Fibroblast of mammary gland (primary cell): ENCODE measurements around the gene ZNF467.

Experiments used
- DNase-seq: peaks from one replicate; pipeline ENCODE4 v3.0.0-alpha.2; 2010; ENCODE audit warnings: low read depth
- H3K4me3 ChIP-seq: 2 replicates; pipeline ENCODE4 v1.5.1; 2011; ENCODE audit warnings: low read depth, mild to moderate bottlenecking, low read length, moderate library complexity; ENCODE audit not compliant: control insufficient read depth
- CTCF ChIP-seq: conservative IDR thresholded peaks from 2 replicates; pipeline ENCODE4 v1.5.1; 2011; ENCODE audit warnings: low read depth, low read length, inconsistent platforms; ENCODE audit not compliant: control insufficient read depth, insufficient read depth

The ZNF467 gene

GRCh38 chr7:149801002-149801566 lies 27.7 kb upstream of the ZNF467 start:
- DNase-seq = no peak
- H3K4me3 ChIP-seq = no peak overlapping the region
- TF ChIP-seq CTCF = no peak

GRCh38 chr7:149800169-149800555 lies 26.8 kb upstream of the ZNF467 start:
- no peak for DNase-seq

GRCh38 chr7:149799397-149800168 lies 26.2 kb upstream of the ZNF467 start:
- H3K4me3 ChIP-seq = no peak overlapping the region
- DNase-seq = no peak
- no peak for TF ChIP-seq CTCF

More at GRCh38 chr7:149800169-149800555, 26.8 kb upstream of the ZNF467 start:
- no peak for TF ChIP-seq CTCF
- no peak overlapping the region for H3K4me3 ChIP-seq

GRCh38 chr7:149797771-149798170 lies 24.4 kb upstream of the ZNF467 start:
- H3K4me3 ChIP-seq = no peak overlapping the region
- no peak for DNase-seq
- no peak for TF ChIP-seq CTCF

- DNase-seq = no peak
- no peak for TF ChIP-seq CTCF
- H3K4me3 ChIP-seq = no peak overlapping the region
Observed at GRCh38 chr7:149796287-149796860, 23.0 kb upstream of the ZNF467 start.

GRCh38 chr7:149795126-149795525 lies 21.7 kb upstream of the ZNF467 start:
- no peak for TF ChIP-seq CTCF
- DNase-seq = no peak
- no peak overlapping the region for H3K4me3 ChIP-seq
